GM21717 (cell line): ENCODE results near the gene PDE6G.
A peak's percentile ranks its signal among the peaks of the same experiment; 100 is the strongest.
"Not testable (repeated sequence)": the region's sequence is repeated elsewhere in the genome, so short reads cannot be mapped to it uniquely, and the experiment has no call there.

Experiments used
- ATAC-seq: cut with Tn5 transposase; IDR thresholded peaks from one replicate; pipeline ENCODE4 v1.9.1; 2021; ENCODE audit warnings: mild to moderate bottlenecking, moderate library complexity; ENCODE audit not compliant: unreplicated experiment

Gene PDE6G

GRCh38 chr17:81636505-81637288, 19.6 kb downstream of the PDE6G start, which contains the start of the genes NPLOC4 and TSPAN10:
Gene NPLOC4 (minus strand): TSS chr17:81637112. CDS start chr17:81636930, 182 bp downstream.
Gene TSPAN10 (plus strand): TSS chr17:81637196. CDS start chr17:81642413, 5,217 bp downstream.
- peak; percentile 70 for ATAC-seq

GRCh38 chr17:81635973-81636504, 20.3 kb downstream of the PDE6G start:
- ATAC-seq: peak; percentile 22

- no peak for ATAC-seq
These were observed 20.9 kb downstream of the PDE6G start for GRCh38 chr17:81635431-81635830.

GRCh38 chr17:81631482-81631881, 24.9 kb downstream of the PDE6G start:
- no peak for ATAC-seq

- ATAC-seq: no peak
These were observed 26.1 kb downstream of the PDE6G start for GRCh38 chr17:81630274-81630673.

GRCh38 chr17:81621494-81622130, 34.7 kb downstream of the PDE6G start:
- ATAC-seq: no peak

GRCh38 chr17:81618307-81618706, 38.0 kb downstream of the PDE6G start:
- not testable (repeated sequence) for ATAC-seq

GRCh38 chr17:81616877-81617276, 39.5 kb downstream of the PDE6G start:
- no peak for ATAC-seq

GRCh38 chr17:81615401-81615930, 40.9 kb downstream of the PDE6G start:
- no peak for ATAC-seq

GRCh38 chr17:81612172-81612970, 44.0 kb downstream of the PDE6G start:
- no peak for ATAC-seq

- ATAC-seq: no peak
These were observed 46.6 kb downstream of the PDE6G start for GRCh38 chr17:81609541-81610311.

GRCh38 chr17:81608605-81609004, 47.7 kb downstream of the PDE6G start:
- ATAC-seq: no peak

GRCh38 chr17:81608082-81608481, 48.3 kb downstream of the PDE6G start:
- ATAC-seq: no peak

- no peak for ATAC-seq
These were observed 48.9 kb downstream of the PDE6G start for GRCh38 chr17:81607431-81607830.

GRCh38 chr17:81603846-81604610, 52.3 kb downstream of the PDE6G start:
- ATAC-seq: no peak

- no peak for ATAC-seq
These were observed 54.7 kb downstream of the PDE6G start for GRCh38 chr17:81601525-81602120.
